Thyroid gland (tissue), 4 donors: Measurements from ENCODE around the gene PRKCA. TPM values are rescaled to one million over a fixed set of nuclear protein-coding genes. Genes with fewer than 3 reads are reported as not detected.
"Not testable (repeated sequence)": the region's sequence is repeated elsewhere in the genome, so short reads cannot be mapped to it uniquely, and the experiment has no call there.

Experiments
- DNase-seq, 2 donors: peaks; one replicate each; pipeline ENCODE4 v3.0.0-alpha.2; 2019
- H3K27ac ChIP-seq, 3 donors: fragments of 200-600 bp; sonication (generic); 1 replicate in 2 of 3; 2 replicates in 1 of 3; pipeline ENCODE4 v1.5.1; 2016 to 2019; ENCODE audit warnings: mild to moderate bottlenecking in 1 of 3, moderate library complexity in 1 of 3
- H3K27me3 ChIP-seq: fragments of 200-600 bp; sonication (generic); one replicate; pipeline ENCODE4 v1.5.1; 2019
- H3K36me3 ChIP-seq, 2 donors: fragments of 200-600 bp; sonication (generic); one replicate each; pipeline ENCODE4 v1.5.1; 2016 to 2019
- H3K4me1 ChIP-seq, 2 donors: fragments of 200-600 bp; sonication (generic); one replicate each; pipeline ENCODE4 v1.5.1; 2017 to 2019
- H3K4me3 ChIP-seq, 3 donors: fragments of 200-600 bp; sonication (generic); replicated peaks in 1 of 3; 1 replicate in 2 of 3; 2 replicates in 1 of 3; pipeline ENCODE4 v1.5.1; 2016; ENCODE audit warnings: mild to moderate bottlenecking in 1 of 3
- H3K9me3 ChIP-seq: fragments of 200-600 bp; sonication (generic); one replicate; pipeline ENCODE4 v1.5.1; 2017
- CTCF ChIP-seq, 6 experiments: fragments of 200-600 bp in 3 of 6; fragments of 450-650 bp in 3 of 6; sonication (generic) in 3 of 6; IDR thresholded peaks; one replicate each; pipeline ENCODE4 v1.5.1; 2016 to 2019; ENCODE audit warnings: antibody characterized with exemption in 6 of 6, mild to moderate bottlenecking in 2 of 6, inconsistent platforms in 1 of 6, moderate library complexity in 1 of 6
- POLR2A ChIP-seq, 2 donors: fragments of 450-650 bp; IDR thresholded peaks; one replicate each; pipeline ENCODE4 v1.6.1; 2017; ENCODE audit warnings: antibody characterized with exemption in 2 of 2, mild to moderate bottlenecking in 2 of 2, moderate library complexity in 1 of 2
- WGBS, 2 donors: methylation state at CpG; one replicate each; pipeline ENCODE4 v1.1.5; 2017; 5-methylcytosine and 5-hydroxymethylcytosine counted together
- intact Hi-C: fragments of 100-400 bp; cut with DNase I; formaldehyde crosslinking; loops from one replicate; pipeline ENCODE4 v1.15.1; 2023
- total RNA-seq, 4 donors: library from RNA; depleted of rRNA; stranded (reverse); fragments of >200 nt; gene quantifications; one replicate each; pipeline ENCODE4 v1.2.3, GENCODE V29; 2016

The PRKCA gene
- total RNA-seq, 4 donors from 2014 or later = 6.7 to 24.2 (median 15.3) TPM

GRCh38 chr17:66349521-66350254 is 47.3 kb downstream of the PRKCA start:
- WGBS, 2 donors = 87 to 88% methylated on average over 12 of the region's 12 CpGs
- DNase-seq = no peak
- Histone ChIP-seq H3K4me1 (peaks cover 7 to 23% of the 10 kb centered on the region in 2 donors), H3K27me3 (no peaks in the 10 kb centered on the region), H3K4me3 (no peak overlapping the region), H3K9me3 (no peaks in the 10 kb centered on the region), H3K36me3 (no peaks in the 10 kb centered on the region), H3K27ac (peak overlapping the region in 2 of 3 donors; percentile 0 to 41)
- intact Hi-C loops = no loop called here
- TF ChIP-seq POLR2A (IDR thresholded peaks at IDR 0.05) (no peak), CTCF (IDR thresholded peaks at IDR 0.05) (no peak)

- H3K27ac ChIP-seq, H3K4me3 ChIP-seq, intact Hi-C loops, H3K27me3 ChIP-seq, H3K9me3 ChIP-seq, H3K36me3 ChIP-seq, DNase-seq: not testable (repeated sequence)
- 89 to 96% methylated on average over 10 of the region's 10 CpGs for WGBS, 2 donors
- H3K4me1 ChIP-seq = peaks cover 7 to 23% of the 10 kb centered on the region in 2 donors
Measured at GRCh38 chr17:66350576-66350975, 48.2 kb downstream of the PRKCA start.

GRCh38 chr17:66351033-66351432 is 48.6 kb downstream of the PRKCA start:
- no peak for TF ChIP-seq CTCF (IDR thresholded peaks at IDR 0.05)
- no peak for TF ChIP-seq POLR2A (IDR thresholded peaks at IDR 0.05)
- Histone ChIP-seq H3K27ac (no peak overlapping the region), H3K36me3 (no peaks in the 10 kb centered on the region), H3K4me3 (no peak overlapping the region), H3K9me3 (no peaks in the 10 kb centered on the region), H3K4me1 (peaks cover 7 to 23% of the 10 kb centered on the region in 2 donors), H3K27me3 (no peaks in the 10 kb centered on the region)
- DNase-seq = peak; percentile 59 to 77
- WGBS, 2 donors = 78 to 80% methylated on average over 5 of the region's 5 CpGs
- intact Hi-C loops = no loop called here

GRCh38 chr17:66351701-66352100 is 49.3 kb downstream of the PRKCA start:
- Histone ChIP-seq H3K4me1 (peaks cover 7 to 23% of the 10 kb centered on the region in 2 donors), H3K4me3 (no peak overlapping the region), H3K36me3 (no peaks in the 10 kb centered on the region), H3K27ac (no peak overlapping the region), H3K27me3 (no peaks in the 10 kb centered on the region), H3K9me3 (no peaks in the 10 kb centered on the region)
- intact Hi-C loops = no loop called here
- 93 to 94% methylated on average over 6 of the region's 6 CpGs for whole genome bisulfite sequencing, 2 donors
- DNase-seq = no peak
- TF ChIP-seq CTCF (IDR thresholded peaks at IDR 0.05) (no peak), POLR2A (IDR thresholded peaks at IDR 0.05) (no peak)

GRCh38 chr17:66353937-66354401 is 51.6 kb downstream of the PRKCA start:
- TF ChIP-seq POLR2A (IDR thresholded peaks at IDR 0.05) = no peak
- no peak for TF ChIP-seq CTCF (IDR thresholded peaks at IDR 0.05)
- Histone ChIP-seq H3K27ac (no peak overlapping the region), H3K9me3 (no peaks in the 10 kb centered on the region), H3K4me1 (peaks cover 5 to 11% of the 10 kb centered on the region in 2 donors), H3K27me3 (no peaks in the 10 kb centered on the region), H3K4me3 (no peak overlapping the region), H3K36me3 (no peaks in the 10 kb centered on the region)
- intact Hi-C loops = no loop called here
- WGBS, 2 donors = 79 to 83% methylated on average over 6 of the region's 6 CpGs
- no peak for DNase-seq
